ENCODE measurements around the gene PHC1.

The PHC1 gene

DNA sequence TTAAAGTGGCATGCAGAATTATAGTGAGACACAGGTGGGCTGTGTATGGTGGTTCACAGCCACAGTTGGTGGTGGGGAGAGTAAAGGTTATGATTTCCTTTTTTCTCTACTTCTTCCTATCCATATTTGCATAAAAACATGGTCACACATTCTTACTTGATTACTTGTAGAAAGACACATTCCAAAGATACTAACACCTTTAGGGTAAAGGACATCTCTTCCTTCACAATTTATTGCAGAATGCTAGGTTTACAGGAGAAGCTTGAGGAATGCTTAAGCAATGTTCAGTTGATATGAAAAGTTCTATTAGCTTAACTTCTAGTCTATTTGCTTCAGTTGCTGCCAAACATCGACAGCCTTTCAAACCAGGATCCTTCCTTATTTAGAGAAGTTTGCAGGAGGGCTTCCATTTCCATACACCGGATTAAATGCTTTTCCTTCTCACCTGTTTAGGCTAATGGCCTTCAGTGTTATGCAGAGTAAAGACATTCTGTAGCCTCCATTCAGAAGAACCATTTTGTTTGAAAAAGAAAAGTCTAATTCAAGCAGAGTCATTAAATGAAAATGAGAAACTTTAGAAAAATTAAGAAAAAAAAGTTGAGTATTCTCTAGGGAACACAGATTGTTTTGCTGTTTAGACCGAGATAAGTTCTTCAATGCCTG, 2.6 kb upstream of the PHC1 start:
- TF ChIP-seq, protein P1, sequence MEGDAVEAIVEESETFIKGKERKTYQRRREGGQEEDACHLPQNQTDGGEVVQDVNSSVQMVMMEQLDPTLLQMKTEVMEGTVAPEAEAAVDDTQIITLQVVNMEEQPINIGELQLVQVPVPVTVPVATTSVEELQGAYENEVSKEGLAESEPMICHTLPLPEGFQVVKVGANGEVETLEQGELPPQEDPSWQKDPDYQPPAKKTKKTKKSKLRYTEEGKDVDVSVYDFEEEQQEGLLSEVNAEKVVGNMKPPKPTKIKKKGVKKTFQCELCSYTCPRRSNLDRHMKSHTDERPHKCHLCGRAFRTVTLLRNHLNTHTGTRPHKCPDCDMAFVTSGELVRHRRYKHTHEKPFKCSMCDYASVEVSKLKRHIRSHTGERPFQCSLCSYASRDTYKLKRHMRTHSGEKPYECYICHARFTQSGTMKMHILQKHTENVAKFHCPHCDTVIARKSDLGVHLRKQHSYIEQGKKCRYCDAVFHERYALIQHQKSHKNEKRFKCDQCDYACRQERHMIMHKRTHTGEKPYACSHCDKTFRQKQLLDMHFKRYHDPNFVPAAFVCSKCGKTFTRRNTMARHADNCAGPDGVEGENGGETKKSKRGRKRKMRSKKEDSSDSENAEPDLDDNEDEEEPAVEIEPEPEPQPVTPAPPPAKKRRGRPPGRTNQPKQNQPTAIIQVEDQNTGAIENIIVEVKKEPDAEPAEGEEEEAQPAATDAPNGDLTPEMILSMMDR (IDR thresholded peaks at IDR 0.05), result no peak

DNA sequence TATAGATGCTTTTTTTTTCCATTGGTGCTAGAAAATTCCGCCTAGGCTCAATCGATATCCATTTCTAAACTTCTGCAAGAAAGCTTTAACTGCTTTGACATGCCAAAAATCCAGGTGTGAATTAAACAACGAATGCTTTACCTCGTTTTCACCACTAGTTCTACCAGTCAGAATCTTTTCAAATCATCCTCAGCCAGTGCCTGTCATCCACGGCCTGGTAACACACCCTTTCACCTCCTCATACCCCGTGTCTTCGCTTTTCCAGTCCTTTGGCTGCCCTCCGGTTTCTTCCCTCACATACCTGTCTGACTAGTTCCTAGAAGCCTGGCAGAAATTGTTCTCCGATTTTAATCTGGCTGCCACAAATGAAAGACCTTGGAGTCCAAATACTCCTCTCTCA, 1.4 kb upstream of the PHC1 start:
- TF ChIP-seq, protein P1 (IDR thresholded peaks at IDR 0.05), result peak; percentile 42

DNA sequence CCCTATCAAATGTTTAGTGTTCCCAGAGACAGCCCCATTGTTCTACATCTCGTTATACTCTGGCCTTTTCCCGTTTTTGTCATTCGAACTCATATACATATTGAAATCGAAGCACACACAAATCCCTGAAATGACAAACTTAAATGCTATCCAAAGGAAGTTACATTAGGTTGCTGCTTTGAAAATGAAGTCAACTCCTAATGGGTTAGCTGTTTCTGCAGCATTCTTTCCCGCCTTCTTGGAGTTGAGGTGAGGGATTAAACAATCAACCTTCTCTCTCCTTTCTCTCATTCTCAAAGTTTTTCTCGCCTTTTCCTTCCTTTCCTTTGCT, 642 bp upstream of the PHC1 start:
- TF ChIP-seq, protein P1 (IDR thresholded peaks at IDR 0.05), result no peak

DNA sequence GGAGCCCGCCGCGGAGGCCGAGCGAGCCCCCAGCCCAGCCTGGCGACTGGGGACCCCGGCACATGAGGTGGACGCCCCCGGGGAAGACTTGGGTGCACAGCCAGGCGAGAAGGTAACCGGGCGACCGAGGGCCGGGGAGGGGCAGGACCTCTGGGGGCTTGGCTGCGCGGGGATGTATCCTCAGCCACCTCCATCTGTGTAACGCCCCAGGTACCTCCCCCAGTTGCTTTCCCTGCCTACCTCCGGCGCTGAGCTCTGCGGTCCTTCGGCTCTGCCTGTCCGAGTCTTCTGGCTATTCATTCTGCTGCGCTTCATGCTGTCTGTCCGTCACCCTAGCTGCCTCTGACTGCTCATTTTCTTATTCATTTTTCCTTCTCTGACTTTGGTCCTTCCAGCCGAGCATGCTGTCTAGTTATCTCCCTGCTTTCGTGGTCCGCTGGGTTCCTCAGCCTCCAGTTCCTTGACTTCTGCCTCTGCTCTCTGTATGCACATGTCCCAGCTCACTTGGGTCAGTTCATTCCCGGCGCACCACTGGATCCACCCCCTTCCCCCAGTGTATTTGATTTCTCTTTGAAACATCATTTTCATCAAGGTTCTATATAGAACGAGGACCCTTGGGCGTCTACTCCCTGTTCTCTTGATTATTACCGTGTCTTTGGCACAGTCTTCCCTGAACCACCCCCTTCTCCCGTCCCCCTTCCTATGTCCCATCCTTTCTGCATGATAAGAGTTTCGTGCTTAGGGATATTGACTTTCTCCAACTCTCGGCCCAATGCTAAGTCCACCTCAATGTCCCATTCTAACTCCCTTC, 612 bp downstream of the PHC1 start:
- TF ChIP-seq, protein P1 (IDR thresholded peaks at IDR 0.05), result no peak

DNA sequence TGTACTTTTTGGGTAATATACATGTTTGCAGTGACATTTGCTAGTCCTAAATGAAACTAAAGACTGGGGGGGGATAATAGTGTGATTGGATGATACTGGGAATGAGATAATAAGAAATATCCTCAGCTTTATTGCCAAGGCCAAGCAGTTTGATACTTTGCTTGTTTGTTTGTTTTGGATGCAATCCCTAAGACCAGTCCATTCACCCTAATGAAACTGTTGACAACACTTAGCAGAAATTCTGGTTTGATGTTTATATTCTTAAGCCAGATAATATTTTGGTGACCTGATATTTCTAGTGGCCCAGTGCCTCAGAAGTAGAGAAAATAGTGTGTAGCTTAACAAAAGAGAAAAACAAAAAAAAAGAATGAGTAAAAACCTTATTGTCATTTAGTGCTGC, 1.8 kb downstream of the PHC1 start:
- TF ChIP-seq, protein P1 (IDR thresholded peaks at IDR 0.05), result no peak

DNA sequence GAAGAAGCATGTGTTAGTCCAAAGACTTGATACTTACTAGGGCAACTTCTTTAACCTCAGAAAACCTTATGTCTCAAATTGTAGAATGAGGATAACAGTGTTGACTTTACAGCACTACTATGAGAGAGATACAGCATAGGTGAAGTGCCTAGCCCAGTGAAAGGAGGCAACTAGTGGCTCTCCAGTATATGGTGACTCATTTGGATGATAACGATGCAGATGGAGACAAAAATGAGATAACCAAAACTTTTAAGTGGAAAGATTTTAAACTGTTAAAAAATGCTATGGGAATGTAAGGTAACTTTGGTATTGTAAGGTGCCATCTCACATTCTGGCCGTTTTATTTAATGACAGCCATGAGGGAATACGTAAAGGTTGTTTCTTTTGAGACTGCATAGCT, 2.7 kb downstream of the PHC1 start:
- TF ChIP-seq, protein P1 (IDR thresholded peaks at IDR 0.05), result no peak

DNA sequence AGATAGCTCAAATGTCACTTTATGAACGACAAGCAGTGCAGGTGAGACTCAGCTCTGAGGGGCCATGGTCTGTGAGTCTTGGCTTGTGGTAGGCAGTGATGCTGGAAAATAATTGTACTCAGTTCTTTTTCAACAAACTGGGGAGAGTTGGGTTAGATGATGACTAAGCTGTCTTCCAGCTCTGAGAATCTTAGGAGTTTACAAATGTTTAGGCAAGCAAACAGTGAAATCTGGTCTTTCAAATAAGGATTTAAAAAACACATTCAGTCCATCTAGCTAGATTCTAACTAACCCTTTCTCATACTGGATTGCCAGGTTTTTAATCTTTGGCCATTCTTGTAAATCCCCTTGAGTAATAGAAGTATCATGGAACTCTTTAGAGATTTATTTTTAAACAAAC, 3.4 kb downstream of the PHC1 start:
- TF ChIP-seq, protein P1 (IDR thresholded peaks at IDR 0.05), result no peak

Data from LNCAP (cell line).